Nephron (organoid): Measurements from ENCODE around the gene SAP25.
A peak's percentile ranks its signal among the peaks of the same experiment; 100 is the strongest.

Experiments
- H3K27ac Mint-ChIP-seq, 3 experiments: 2 replicates each; pipeline ENCODE4 v1.8.0; 2020; ENCODE audit warnings: mixed read lengths in 3 of 3, mild to moderate bottlenecking in 2 of 3, moderate library complexity in 1 of 3
- H3K27me3 Mint-ChIP-seq: 2 replicates; pipeline ENCODE4 v1.8.0; 2021; ENCODE audit warnings: low read depth, mild to moderate bottlenecking, moderate library complexity, mixed read lengths
- H3K36me3 Mint-ChIP-seq: 2 replicates; pipeline ENCODE4 v1.8.0; 2020; ENCODE audit warnings: low read depth, mixed read lengths
- H3K4me1 Mint-ChIP-seq: 2 replicates; pipeline ENCODE4 v1.8.0; 2020; ENCODE audit warnings: mixed read lengths
- H3K4me3 Mint-ChIP-seq, 3 experiments: 2 replicates each; pipeline ENCODE4 v1.8.0; 2020; ENCODE audit warnings: mild to moderate bottlenecking in 3 of 3, mixed read lengths in 3 of 3, moderate library complexity in 2 of 3
- H3K9me3 Mint-ChIP-seq: 2 replicates; pipeline ENCODE4 v1.8.0; 2020; ENCODE audit warnings: mixed read lengths
- CTCF ChIP-seq, 3 experiments: fragments of 200-600 bp; sonication (generic); IDR thresholded peaks; one replicate each; pipeline ENCODE4 v1.5.0; 2021; ENCODE audit warnings: antibody characterized with exemption in 3 of 3; ENCODE audit not compliant: unreplicated experiment in 3 of 3

SAP25 gene

GRCh38 chr7:100590077-100590737 is 16.5 kb upstream of the SAP25 start:
- Mint-ChIP-seq H3K27me3 (no peaks in the 10 kb centered on the region), H3K4me1 (peaks cover 24% of the 10 kb centered on the region), H3K9me3 (no peaks in the 10 kb centered on the region), H3K27ac (peak overlapping the region; percentile 94 to 96 (median 94)), H3K36me3 (peaks cover 6% of the 10 kb centered on the region), H3K4me3 (peak overlapping the region; percentile 69 to 87 (median 86))
- TF ChIP-seq CTCF (IDR thresholded peaks at IDR 0.05; ENCODE audit: unreplicated experiment in 3 of 3): no peak

GRCh38 chr7:100589341-100589947 is 15.7 kb upstream of the SAP25 start:
- no peaks in the 10 kb centered on the region for H3K9me3 Mint-ChIP-seq
- peak overlapping the region; percentile 69 to 87 (median 86) for H3K4me3 Mint-ChIP-seq
- H3K27ac Mint-ChIP-seq: peak overlapping the region; percentile 94 to 96 (median 94)
- H3K4me1 Mint-ChIP-seq: peaks cover 26% of the 10 kb centered on the region
- H3K27me3 Mint-ChIP-seq: no peaks in the 10 kb centered on the region
- no peak for TF ChIP-seq CTCF (IDR thresholded peaks at IDR 0.05; ENCODE audit: unreplicated experiment in 3 of 3)
- peaks cover 6% of the 10 kb centered on the region for H3K36me3 Mint-ChIP-seq

GRCh38 chr7:100588438-100588837 is 14.7 kb upstream of the SAP25 start:
- Mint-ChIP-seq H3K27me3 (no peaks in the 10 kb centered on the region), H3K36me3 (no peaks in the 10 kb centered on the region), H3K4me1 (peaks cover 36% of the 10 kb centered on the region), H3K9me3 (no peaks in the 10 kb centered on the region), H3K27ac (peak overlapping the region; percentile 85 to 96 (median 92)), H3K4me3 (peak overlapping the region; percentile 84 to 98 (median 85))
- TF ChIP-seq CTCF (IDR thresholded peaks at IDR 0.05; ENCODE audit: unreplicated experiment in 3 of 3): peak in 1 of 3 experiments; percentile 34

- no peaks in the 10 kb centered on the region for H3K9me3 Mint-ChIP-seq
Measured at GRCh38 chr7:100586266-100587025, 12.7 kb upstream of the SAP25 start, which contains the start of gene FBXO24. FBXO24 (plus strand) TSS chr7:100586328; CDS start chr7:100586626, 298 bp downstream.

More at GRCh38 chr7:100586266-100587025, 12.7 kb upstream of the SAP25 start, which contains the start of gene FBXO24:
- Mint-ChIP-seq H3K27ac (peak within 1 kb of the TSS; percentile 94 to 97 (median 97)), H3K27me3 (no peaks in the 10 kb centered on the region), H3K4me1 (peaks cover 40% of the 10 kb centered on the region), H3K4me3 (peak within 1 kb of the TSS; percentile 93 to 98 (median 96)), H3K36me3 (no peaks in the 10 kb centered on the region)
- TF ChIP-seq CTCF (IDR thresholded peaks at IDR 0.05; ENCODE audit: unreplicated experiment in 3 of 3): no peak
